Measurements from ENCODE around the gene BEND3.
"Not testable (repeated sequence)": the region's sequence is repeated elsewhere in the genome, so short reads cannot be mapped to it uniquely, and the experiment has no call there.

Gene BEND3

DNA sequence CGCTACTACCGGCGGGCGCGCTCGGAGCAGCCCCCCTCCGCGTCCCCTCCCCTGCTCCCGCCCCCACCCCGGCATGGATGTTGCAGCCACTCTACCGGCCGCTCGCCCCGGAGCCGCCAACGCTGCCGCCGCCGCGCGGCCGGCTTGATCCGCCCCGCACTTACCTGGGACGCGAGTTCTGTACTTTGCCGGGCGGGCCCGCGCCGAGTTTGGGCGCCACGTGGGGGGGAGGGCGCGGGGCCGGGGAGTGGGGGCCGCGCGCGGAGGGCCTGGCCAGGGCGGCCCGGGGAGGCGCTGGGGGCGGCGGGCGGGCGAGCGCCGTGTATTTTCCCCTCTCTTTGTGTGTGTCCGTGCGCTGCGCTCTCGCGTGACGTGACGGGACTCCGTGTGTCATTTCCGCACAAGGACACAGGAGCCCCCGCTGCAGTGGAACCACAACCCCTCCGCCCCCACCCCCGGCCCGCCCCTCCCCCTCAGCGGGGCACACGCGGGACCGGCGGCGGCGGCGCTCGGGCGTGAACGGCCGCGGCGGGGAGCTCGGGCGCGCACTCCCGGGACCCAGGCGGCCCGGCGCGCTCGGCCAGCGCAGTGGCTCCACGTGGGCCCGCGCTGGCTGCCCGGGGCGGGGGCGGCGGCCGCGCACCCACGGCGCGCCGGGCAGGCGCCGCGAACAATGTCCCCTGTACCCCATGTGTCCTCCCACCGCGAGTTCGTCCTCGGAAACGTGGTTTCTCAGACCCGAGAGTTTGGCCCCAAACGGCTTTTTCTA lies at the start of gene BEND3:
Gene BEND3, minus strand, starts transcription at position 590 of the 769 bp plus-strand sequence. CDS start 16,230 bp downstream, outside the sequence.
- DNase-seq (ENCODE audit: low read depth): peak; percentile 54

DNA sequence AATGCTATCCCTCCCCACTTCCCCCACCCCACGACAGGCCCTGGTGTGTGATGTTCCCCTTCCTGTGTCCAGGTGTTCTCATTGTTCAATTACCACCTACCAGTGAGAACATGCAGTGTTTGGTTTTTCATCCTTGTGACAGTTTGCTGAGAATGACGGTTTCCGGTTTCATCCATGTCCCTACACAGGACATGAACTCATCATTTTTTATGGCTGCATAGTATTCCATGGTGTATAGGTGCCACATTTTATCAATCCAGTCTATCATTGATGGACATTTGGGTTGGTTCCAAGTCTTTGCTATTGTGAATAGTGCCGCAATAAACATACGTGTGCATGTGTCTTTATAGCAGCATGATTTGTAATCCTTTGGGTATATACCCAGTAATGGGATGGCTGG lies 49.0 kb upstream of the BEND3 start:
- DNase-seq (ENCODE audit: low read depth): not testable (repeated sequence)

DNA sequence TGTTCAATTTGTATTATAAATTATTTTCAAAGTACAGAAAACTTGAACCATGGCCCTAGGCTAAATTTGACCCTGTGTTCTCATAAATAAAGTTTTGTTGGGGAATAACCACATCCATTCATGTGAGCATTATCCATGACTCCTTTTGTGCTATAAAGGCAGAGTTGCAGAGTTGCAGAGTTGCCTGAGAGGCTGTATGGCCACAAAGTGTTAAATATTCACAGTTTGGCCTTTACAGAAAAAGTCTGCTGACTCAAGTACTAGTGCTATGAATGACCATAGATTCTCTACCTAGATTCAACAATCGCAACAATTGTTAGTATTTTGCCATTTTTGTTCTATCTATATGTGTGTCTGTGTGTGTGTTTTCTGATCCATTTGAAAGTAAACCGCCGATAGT lies 46.2 kb upstream of the BEND3 start:
- DNase-seq (ENCODE audit: low read depth): no peak

DNA sequence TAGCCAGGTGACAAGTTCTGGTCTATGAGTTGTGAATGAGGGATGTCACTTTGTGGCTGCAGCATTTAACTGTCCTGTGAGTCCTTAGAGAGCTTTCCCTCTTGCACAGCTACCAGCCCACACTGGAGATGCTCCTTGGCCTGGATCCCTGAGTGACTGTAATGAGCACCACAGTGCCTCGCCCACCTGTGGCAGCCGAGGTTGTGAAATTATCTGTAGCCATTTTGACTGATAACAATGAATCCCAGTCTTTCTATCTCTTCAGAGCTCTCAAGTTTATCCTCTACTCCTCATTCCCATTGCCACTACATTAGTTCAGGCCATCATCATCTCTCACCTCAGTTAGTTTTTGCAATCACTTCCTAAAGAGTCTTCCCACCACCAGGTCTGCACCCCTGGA lies 41.3 kb upstream of the BEND3 start:
- no peak for DNase-seq (ENCODE audit: low read depth)

DNA sequence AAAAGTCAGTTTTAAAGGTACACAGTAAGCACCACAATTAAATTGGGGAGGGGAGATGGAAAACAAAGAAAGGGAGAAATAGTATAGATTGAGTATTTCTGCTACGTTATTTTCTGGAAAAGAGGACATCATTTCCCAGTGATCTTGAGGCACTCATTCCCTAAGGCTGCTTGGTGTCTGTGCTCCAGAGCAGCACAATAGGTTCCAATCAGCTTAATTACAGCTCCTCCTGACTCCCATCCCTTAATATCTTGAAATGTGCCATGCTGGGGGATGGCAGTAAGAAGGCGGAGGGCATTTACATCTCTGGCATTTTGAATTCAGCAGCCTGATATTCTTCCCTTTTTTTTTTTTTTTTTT lies 39.5 kb upstream of the BEND3 start:
- DNase-seq (ENCODE audit: low read depth): no peak

DNA sequence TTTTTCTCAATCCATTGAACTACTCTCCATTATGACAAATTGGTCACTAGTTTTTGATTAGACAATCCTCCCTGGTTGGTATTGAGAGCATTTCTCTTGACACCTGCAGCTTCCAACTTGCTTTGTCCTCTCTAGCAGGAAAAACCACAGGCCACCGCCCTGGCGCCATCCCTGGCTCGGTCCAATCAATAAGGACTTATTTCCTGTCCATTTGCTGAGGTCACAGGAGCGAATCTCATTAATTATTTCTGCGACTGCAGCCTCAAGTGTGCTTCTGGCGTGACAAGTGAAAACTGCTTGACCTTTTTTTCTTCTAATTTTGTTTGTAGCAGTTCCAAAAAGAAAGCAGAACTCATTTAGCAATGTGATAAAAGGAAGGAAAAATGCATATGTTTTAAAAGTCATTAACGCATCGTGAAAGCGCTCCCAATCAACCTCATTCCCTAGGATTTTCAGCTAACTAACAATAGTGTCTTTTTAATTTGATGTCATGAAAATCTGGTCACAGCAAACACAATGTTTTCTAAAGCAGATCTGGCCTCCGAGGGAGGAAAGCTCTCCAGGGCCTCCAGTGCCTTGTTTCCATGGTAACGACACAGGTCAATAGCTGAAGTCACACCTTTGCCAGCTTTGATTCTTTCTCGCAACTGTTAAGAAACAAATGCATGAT lies 39.0 kb upstream of the BEND3 start:
- DNase-seq (ENCODE audit: low read depth): no peak

DNA sequence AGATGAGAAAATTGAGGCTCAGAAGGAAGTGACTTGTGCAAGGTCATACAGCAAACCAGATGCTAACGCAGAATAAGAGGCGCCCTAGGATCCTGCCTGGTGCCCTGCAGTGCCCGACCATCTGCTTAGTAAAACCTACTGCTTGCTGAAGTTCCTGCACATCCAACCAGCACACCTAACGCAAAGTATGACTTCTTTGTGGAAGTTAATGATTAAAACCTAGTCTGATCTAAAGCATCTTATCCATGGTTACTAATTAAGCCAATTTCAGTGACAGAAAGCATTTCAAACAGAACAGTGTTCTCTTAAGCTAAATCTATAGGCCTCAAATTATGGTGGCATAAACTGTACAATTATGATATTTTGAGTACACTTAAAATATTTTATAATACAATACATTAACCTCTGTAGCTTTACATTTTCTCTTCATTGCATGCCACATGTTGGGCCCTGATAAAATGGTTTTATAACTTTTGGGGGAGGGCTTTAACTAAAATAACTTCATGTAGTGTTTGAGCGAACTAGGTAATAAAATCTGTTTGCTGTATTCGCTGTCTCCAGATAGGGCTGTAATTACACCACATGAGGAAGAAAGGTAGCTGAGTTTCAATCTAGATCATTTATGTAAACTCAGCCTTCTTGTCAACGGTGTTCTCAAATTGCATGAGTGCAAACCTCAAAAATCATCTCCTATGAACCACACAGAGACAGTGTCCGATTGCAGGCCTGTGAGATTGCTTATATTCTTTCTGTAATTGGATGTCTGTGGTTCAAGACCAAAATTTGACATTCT lies 37.5 kb upstream of the BEND3 start:
- DNase-seq (ENCODE audit: low read depth): no peak

DNA sequence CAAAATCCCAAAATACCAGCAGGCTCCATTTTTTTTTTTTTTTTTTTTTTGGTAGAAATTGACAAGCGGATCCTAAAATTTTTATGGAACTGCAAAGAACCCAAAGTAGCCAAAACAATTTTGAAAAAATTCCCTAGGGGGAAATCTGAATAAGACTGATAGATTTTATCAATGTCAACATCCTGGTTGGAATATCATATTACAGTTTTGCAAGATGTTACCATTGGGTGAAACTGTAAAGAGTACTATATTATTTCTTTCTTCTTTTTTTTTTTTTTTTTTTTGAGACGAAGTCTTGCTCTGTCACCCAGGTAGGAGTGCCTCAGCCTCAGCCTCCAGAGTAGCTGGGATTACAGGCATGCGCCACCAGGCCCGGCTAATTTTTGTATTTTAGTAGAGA lies 29.4 kb upstream of the BEND3 start:
- no peak for DNase-seq (ENCODE audit: low read depth)

DNA sequence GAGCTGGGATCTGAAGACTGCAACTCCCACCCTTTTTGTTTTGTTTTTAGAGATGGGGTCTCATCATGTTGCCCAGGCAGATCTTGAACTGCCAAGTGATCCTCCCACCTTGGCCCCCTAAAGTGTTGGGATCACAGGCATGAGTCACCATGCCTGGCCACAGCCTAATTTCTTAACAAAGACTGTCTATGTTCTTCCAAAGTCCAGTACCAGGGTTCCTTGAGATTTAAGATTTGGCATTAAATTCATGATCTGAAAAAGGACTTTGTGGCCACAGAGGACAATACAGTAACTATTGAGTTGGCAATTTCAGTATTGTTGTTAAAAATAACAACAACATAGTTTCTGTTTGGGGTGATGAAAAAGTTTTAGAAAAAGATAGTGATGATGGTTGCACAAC lies 28.7 kb upstream of the BEND3 start:
- no peak for DNase-seq (ENCODE audit: low read depth)

DNA sequence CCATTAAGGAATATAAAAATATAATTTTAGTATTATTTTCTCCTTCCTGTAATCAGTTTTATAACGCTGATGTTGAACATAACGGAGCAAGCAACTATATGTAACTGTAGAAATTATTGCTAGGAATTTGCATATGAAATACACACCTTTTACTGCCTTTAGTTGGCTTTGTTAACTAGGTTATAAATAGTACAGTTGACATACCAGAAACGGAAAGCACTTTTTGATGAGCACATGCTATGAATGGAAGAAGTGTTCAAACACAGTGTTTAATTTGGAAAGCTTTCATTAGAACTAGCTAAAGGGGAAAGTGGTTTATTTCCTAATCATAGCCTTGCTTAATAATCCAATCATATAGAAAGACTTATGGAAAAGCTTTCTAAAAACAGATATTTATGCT lies 25.3 kb upstream of the BEND3 start:
- DNase-seq (ENCODE audit: low read depth): no peak

DNA sequence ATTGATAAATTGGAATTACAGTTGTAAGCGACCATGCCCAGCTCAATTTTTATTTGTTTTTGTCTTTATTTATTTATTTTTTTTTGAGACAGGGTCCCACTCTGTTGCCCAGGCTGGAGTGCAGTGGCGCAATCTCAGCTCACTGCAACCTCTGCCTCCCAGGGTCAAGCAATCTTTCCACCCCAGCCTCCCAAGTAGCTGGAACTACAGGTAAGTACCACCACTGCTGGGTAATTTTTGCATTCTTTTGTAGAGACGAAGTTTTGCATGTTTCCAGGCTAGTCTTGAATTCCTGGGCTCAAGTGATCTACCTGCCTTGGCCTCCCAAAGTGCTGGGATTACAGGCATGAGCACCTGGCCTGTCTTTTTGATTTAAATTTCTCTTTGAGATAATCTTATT lies 21.0 kb upstream of the BEND3 start:
- DNase-seq (ENCODE audit: low read depth): not testable (repeated sequence)

DNA sequence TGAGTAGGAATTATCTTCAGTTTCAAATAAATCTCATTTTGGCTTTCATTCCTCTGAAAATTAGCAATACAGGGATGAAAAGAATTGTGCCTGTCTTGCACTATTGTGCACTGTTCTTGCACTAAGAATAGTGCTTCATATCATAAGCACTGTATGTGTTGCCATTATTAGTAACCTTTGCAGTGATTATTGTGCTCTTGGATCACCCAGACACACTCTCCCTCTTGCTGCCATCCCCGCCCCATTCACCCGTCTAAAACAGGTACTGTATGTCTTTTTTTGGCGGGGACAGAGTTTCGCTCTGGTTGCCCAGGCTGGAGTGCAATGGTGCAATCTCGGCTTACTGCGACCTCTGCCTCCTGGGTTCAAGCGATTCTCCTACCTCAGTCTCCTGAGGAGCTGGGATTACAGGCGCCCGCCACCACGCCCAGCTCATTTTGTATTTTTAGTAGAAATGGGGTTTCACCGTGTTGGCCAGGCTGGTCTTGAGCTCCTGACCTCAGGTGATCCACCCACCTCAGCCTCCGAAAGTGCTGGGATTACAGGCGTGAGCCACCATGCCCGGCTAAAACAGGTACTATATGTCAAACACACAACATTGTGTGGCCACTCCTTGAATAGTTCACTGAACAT lies 19.8 kb upstream of the BEND3 start:
- not testable (repeated sequence) for DNase-seq (ENCODE audit: low read depth)

DNA sequence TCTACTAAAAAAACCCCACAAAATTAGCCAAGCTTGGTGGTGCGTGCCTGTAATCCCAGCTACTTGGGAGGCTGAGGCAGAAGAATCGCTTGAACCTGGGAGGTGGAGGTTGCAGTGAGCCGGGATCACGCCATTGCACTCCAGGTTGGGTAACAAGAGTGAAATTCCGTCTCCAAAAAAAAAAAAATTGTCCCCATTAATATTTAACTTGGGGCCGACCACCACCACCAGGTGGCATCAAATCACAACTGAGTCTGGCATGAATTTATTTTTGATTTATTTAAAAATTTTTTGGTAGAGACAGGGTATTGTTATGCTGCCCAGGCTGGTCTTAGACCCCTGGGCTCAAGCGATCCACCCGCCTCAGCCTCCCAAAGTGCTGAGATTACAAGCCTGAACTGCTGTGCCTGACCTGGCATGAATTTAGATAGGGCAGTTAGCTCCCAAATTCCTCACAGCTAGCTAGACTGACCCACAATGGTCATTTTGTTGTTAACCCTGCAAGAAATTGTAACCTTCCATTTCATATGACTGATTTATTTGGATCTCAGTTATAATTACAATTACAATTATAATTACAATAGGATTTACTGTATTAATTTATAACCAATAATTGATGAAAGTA lies 17.1 kb upstream of the BEND3 start:
- no peak for DNase-seq (ENCODE audit: low read depth)

DNA sequence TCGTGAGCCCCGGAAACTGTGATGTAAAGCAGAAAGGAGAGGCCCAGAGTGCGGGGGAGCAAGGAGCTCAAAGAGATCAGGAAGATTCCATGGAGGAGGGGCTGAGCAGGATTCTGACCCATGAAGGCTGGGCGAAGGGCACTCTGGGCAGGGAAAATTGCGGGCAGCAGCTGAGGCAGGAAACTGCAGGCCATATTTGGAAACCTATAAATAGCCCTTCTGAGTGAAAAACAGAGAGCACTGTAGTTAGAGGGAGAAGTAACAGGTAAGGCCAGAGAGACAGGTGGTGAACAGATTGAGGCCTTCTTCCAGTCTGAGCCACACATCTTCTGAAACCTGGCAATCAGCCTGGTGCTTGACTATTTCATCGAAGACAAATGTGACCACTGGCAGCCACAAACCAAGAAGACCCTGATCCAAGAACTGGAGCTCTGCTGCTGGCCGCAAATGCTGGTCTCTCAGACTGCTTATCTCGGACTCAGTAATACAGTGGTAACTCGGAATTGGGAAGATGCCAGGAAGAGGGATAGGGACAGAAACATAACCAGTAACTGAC lies 14.1 kb upstream of the BEND3 start:
- DNase-seq (ENCODE audit: low read depth): no peak

DNA sequence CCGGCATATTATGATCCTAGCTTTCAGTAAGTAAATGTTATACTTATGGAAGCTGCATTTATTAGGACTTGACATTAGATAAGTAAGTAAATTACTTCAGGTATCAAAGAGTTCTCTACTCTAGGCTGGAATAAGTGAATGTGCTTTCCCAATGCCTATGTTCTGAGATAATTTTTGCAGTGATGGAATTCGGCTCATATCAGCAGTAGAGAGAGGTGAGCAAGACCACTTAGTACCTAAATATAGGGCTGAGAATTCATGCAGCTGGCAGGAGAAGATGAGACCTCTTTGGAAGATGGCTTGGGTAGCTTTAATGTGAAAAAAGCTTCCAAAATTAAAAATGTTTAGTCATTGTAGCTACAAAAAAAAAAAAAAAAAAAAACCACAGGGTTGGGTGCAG lies 13.3 kb upstream of the BEND3 start:
- no peak for DNase-seq (ENCODE audit: low read depth)

DNA sequence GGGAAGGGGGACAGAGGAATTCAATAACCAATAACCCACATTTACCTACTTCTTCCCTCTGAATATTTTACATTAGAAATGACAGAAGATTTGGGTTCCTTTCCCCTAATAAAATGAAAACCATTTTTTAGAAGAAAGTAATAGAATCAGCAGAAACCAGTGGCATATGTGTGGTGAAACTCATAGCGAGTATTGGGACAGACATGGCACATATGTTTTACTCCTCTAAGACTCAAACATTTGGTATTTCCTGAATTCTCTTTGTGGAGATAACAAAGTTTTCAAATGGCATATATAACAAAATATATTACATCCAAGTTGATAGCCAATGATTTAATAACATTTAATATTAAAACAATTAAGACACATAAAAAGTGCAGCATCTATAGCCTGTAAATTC lies 12.9 kb upstream of the BEND3 start:
- DNase-seq (ENCODE audit: low read depth): no peak

DNA sequence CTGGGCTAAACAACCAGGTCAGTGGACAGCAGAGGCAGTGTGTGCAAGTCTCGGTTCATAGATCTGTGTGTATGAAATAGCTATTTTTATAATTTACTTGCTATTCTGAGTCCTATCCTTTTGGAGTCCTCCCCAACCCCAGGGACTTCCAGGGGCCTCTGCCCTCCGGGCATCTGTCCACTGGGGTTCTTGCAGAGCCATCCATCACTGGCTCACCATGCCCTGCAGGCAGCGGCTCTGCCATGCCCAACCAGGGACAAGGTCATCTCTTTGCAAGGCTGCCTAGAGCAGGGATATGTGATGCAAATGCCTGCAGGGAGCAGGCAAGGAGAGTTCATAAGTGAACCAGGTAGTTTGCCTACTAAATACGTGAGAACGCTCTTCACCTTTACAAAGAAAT lies 10.5 kb upstream of the BEND3 start:
- DNase-seq (ENCODE audit: low read depth): no peak

DNA sequence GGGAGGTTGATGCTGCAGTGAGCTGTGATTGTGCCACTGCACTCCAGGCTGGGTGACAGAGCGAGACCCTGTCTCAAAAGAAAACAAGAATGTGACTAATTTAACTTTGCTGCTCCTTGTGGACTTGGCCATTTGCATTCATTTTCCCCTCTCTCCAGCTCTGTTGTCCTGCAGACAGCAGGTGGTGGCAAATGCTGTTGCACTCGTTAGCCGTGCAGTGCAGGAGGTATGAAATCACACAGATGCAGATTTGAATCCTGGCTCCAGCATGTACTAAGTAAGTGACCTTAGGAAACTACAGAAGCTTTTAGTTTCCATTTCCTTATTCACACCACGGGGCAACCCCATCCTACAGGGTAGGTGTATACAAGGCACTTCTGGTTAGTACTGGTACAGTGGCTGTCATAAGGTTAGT lies 9.6 kb upstream of the BEND3 start:
- DNase-seq (ENCODE audit: low read depth): no peak

DNA sequence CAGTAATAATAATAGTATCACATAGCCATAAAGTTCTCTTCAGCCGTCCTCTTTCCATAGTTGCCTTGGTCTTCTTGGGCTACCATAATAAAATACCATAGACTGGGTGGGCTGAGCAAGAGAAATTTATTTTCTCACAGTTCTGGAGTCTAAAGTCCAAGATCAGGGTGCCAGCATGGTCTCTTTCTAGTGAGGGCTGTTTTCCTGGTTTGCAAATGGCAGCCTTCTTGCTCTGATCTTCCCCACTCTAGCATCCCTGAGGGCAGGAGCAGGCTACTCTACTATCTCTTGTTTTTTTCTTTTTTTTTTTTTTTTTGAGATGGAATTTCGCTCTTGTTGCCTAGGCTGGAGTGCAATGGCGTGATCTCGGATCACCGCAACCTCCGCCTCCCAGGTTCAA lies 8.2 kb upstream of the BEND3 start:
- no peak for DNase-seq (ENCODE audit: low read depth)

DNA sequence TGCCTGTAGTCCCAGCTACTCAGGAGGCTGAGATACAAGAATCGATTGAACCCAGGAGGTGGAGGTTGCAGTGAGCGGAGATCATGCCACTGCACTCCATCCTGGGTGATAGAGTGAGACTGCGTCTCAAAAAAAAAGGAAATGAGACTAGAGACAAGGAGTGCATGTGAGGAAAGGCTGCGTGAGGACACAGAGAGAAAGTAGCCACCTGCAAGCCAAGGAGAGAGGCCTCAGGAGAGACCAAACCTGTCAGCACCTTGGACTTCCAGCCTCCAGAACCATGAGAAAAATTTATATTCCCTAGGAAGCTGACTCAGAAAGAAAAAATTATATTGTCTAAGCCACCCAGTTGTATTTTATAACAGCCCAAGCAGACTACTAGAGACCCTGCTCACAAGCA lies 7.4 kb upstream of the BEND3 start:
- DNase-seq (ENCODE audit: low read depth): no peak

DNA sequence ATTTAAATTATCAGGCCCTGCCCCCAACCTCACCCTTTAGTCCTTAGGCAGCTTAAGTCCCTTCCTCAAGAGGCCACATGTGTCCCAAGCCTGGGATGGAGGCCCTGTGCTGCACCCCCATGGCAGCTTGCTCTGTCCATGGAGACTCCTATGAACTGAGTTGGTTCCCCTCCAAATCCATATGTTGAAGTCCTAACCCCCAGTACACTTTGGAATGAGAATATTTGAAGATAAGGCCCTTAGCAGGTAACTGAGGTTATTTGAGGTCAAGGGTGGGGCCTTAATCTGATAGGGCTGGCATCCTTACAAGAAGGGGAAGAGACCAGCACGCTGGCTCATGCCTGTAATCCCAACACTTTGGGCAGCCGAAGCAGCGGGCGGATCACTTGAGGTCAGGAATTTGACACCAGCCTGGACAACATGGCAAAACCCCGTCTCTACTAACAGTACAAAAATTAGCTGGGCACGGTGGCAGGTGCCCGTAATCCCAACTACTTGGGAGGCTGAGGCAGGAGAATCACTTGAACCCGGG lies 6.7 kb upstream of the BEND3 start:
- no peak for DNase-seq (ENCODE audit: low read depth)

DNA sequence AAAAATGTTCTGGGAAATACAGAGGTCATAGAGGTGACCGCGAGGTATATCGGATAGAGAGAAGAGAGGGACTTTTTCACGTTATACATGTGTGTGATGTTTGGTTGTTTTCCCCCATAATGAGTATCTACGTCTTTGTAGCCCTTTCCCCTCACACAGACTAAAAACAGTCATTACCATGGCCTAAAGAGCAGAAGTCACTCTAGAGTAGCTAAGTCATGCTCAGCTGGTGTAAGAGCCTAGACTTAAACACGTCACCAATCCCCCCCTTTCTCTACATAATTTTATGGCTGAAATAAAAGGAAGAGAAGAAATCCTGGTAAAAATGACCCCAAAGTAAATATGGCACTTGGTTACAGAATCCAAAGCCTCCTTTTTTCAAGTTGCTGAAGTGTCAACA lies 6.0 kb upstream of the BEND3 start:
- no peak for DNase-seq (ENCODE audit: low read depth)
